ENCODE data around the gene TRERF1. TPM values are rescaled to one million over a fixed set of nuclear protein-coding genes. Genes with fewer than 3 reads are reported as not detected.

Gene TRERF1
- total RNA-seq, 1 experiment from 2014 or later = 13.9 TPM

DNA sequence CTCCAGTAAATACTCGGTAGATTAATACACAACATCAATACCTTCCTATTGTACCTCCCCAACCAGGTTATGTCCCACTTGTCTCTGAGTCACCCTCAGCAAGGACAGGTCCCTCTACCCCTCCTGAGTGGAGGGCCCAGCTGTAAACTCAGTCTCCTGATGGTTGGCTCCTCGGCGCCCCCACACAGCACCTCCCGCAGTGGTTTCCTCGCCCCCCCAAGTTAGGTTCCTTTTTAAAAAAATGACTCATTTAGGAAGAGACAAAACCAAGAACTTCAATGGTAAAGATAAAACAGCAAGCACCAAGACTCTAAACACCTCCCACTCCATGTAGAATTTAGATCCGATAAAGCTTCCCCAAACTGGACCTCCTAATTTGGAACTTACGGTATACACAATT, 83.5 kb downstream of the TRERF1 start:
- Histone ChIP-seq H3K9ac (ENCODE audit: low read length) (no peak overlapping the region), H3K4me1 (ENCODE audit: insufficient read depth, low read length) (peaks cover 8% of the 10 kb centered on the region), H2AFZ (ENCODE audit: low read length) (no peak overlapping the region), H3K9me2 (replicated peaks; ENCODE audit: low read length) (no peaks in the 10 kb centered on the region), H3K36me3 (ENCODE audit: low read depth, low read length) (no peaks in the 10 kb centered on the region), H3K79me2 (ENCODE audit: low read length) (peaks cover 51% of the 10 kb centered on the region), H3K4me3 (ENCODE audit: low read length) (no peak overlapping the region), H3F3A (ENCODE audit: low read length, unreplicated experiment) (no peaks in the 10 kb centered on the region), H3K4me2 (ENCODE audit: low read length) (no peak overlapping the region), H3K27me3 (ENCODE audit: low read length) (no peaks in the 10 kb centered on the region), H3K27ac (ENCODE audit: low read length) (no peak overlapping the region), H3K9me3 (ENCODE audit: low read length) (no peaks in the 10 kb centered on the region), H4K20me1 (ENCODE audit: low read length) (no peaks in the 10 kb centered on the region)
- no peak for DNase-seq
- BruUV-seq (replicated peaks) = no TSS peak
- TF ChIP-seq EZH2phosphoT487 (IDR thresholded peaks at IDR 0.05; ENCODE audit: borderline replicate concordance, low read length) = no peak
- no peak for TF ChIP-seq EZH2 (IDR thresholded peaks at IDR 0.05; ENCODE audit: low read length, unreplicated experiment)
- no peak for TF ChIP-seq CTCF (conservative IDR thresholded peaks at IDR 0.05; ENCODE audit: low read depth, low read length)
- no peak for ATAC-seq
- intact Hi-C loops (cut with micrococcal nuclease) = no loop called here
- ChIA-PET POLR2A (ENCODE audit: unreplicated experiment) (interaction anchor here (0.5 kb wide), 1 partner anchor 165 kb away, joined by 18 read pairs; no protein-coding TSS in a partner anchor), CTCF (no interaction called here)

- no TSS peak for BruUV-seq (replicated peaks)
- H3K4me2 ChIP-seq (ENCODE audit: low read length) = no peak overlapping the region
- ChIA-PET CTCF (no interaction called here), POLR2A (ENCODE audit: unreplicated experiment) (interaction anchor here (0.5 kb wide), 1 partner anchor 166 kb away, joined by 18 read pairs; no protein-coding TSS in a partner anchor)
- H3K36me3 ChIP-seq (ENCODE audit: low read depth, low read length) = no peaks in the 10 kb centered on the region
- no peaks in the 10 kb centered on the region for H3K9me3 ChIP-seq (ENCODE audit: low read length)
- intact Hi-C loops (cut with micrococcal nuclease) = no loop called here
- no peaks in the 10 kb centered on the region for H3K27me3 ChIP-seq (ENCODE audit: low read length)
- no peak overlapping the region for H2AFZ ChIP-seq (ENCODE audit: low read length)
- H4K20me1 ChIP-seq (ENCODE audit: low read length) = no peaks in the 10 kb centered on the region
- peaks cover 48% of the 10 kb centered on the region for H3K79me2 ChIP-seq (ENCODE audit: low read length)
- no peak overlapping the region for H3K9ac ChIP-seq (ENCODE audit: low read length)
- no peak for DNase-seq
- H3K4me1 ChIP-seq (ENCODE audit: insufficient read depth, low read length) = peaks cover 8% of the 10 kb centered on the region
- H3K9me2 ChIP-seq (replicated peaks; ENCODE audit: low read length) = no peaks in the 10 kb centered on the region
- H3F3A ChIP-seq (ENCODE audit: low read length, unreplicated experiment) = no peaks in the 10 kb centered on the region
- no peak overlapping the region for H3K4me3 ChIP-seq (ENCODE audit: low read length)
- TF ChIP-seq CTCF (conservative IDR thresholded peaks at IDR 0.05; ENCODE audit: low read depth, low read length) (no peak), EZH2 (IDR thresholded peaks at IDR 0.05; ENCODE audit: low read length, unreplicated experiment) (no peak), EZH2phosphoT487 (IDR thresholded peaks at IDR 0.05; ENCODE audit: borderline replicate concordance, low read length) (no peak)
- ATAC-seq = no peak
- H3K27ac ChIP-seq (ENCODE audit: low read length) = no peak overlapping the region
Observed at GRCh38 chr6:42367353-42368011, 84.2 kb downstream of the TRERF1 start.

GRCh38 chr6:42366999-42367352, 84.8 kb downstream of the TRERF1 start:
- Histone ChIP-seq H3K9ac (ENCODE audit: low read length) (no peak overlapping the region), H3K27me3 (ENCODE audit: low read length) (no peaks in the 10 kb centered on the region), H3K79me2 (ENCODE audit: low read length) (peaks cover 47% of the 10 kb centered on the region), H4K20me1 (ENCODE audit: low read length) (no peaks in the 10 kb centered on the region), H3F3A (ENCODE audit: low read length, unreplicated experiment) (no peaks in the 10 kb centered on the region), H3K27ac (ENCODE audit: low read length) (no peak overlapping the region), H3K36me3 (ENCODE audit: low read depth, low read length) (no peaks in the 10 kb centered on the region), H3K4me3 (ENCODE audit: low read length) (no peak overlapping the region), H3K9me3 (ENCODE audit: low read length) (no peaks in the 10 kb centered on the region), H3K9me2 (replicated peaks; ENCODE audit: low read length) (no peaks in the 10 kb centered on the region), H3K4me2 (ENCODE audit: low read length) (no peak overlapping the region), H2AFZ (ENCODE audit: low read length) (no peak overlapping the region), H3K4me1 (ENCODE audit: insufficient read depth, low read length) (peaks cover 8% of the 10 kb centered on the region)
- no peak for ATAC-seq
- ChIA-PET CTCF (no interaction called here), POLR2A (ENCODE audit: unreplicated experiment) (no interaction called here)
- intact Hi-C loops (cut with micrococcal nuclease) = no loop called here
- TF ChIP-seq EZH2 (IDR thresholded peaks at IDR 0.05; ENCODE audit: low read length, unreplicated experiment) (no peak), EZH2phosphoT487 (IDR thresholded peaks at IDR 0.05; ENCODE audit: borderline replicate concordance, low read length) (no peak), CTCF (conservative IDR thresholded peaks at IDR 0.05; ENCODE audit: low read depth, low read length) (no peak)
- no TSS peak for BruUV-seq (replicated peaks)
- no peak for DNase-seq
